ENCODE measurements around the gene DHPS. TPM values are rescaled to one million over a fixed set of nuclear protein-coding genes. Genes with fewer than 3 reads are reported as not detected.

Gene DHPS
- total and polyA plus RNA-seq, 2 of the 13 experiments (the other 11 are each of a cell fraction or from before 2014, with no cell fraction given) = 43.3 to 84.3 TPM

GRCh38 chr19:12723641-12724426 is 42.2 kb upstream of the DHPS start, which contains the start of gene TNPO2 (continued):
- no peak for TF ChIP-seq FOXJ3 (CRISPR knock-in tag; IDR thresholded peaks at IDR 0.05; ENCODE audit: borderline replicate concordance)
- TF ChIP-seq DMAP1 (CRISPR knock-in tag; IDR thresholded peaks at IDR 0.05) = peak; percentile 85
- no peak for TF ChIP-seq HNRNPUL1 (IDR thresholded peaks at IDR 0.05; ENCODE audit: low read depth, low read length)
- no peak for TF ChIP-seq PBX2 (CRISPR knock-in tag; IDR thresholded peaks at IDR 0.05)
- TF ChIP-seq ARID4A (CRISPR knock-in tag; IDR thresholded peaks at IDR 0.05; ENCODE audit: borderline replicate concordance) = peak; percentile 86
- TF ChIP-seq ERF (CRISPR knock-in tag; IDR thresholded peaks at IDR 0.05) = peak; percentile 72
- peak; percentile 61; the same call in 1 of the 2 replicates for TF ChIP-seq IRF2 (CRISPR knock-in tag; IDR thresholded peaks at IDR 0.05)
- peak; percentile 63 for TF ChIP-seq MNT (IDR thresholded peaks at IDR 0.05)
- TF ChIP-seq ZNF124 (CRISPR knock-in tag; IDR thresholded peaks at IDR 0.05) = peak; percentile 61; the same call in 1 of the 2 replicates
- peak; percentile 51 for TF ChIP-seq MED1 (CRISPR knock-in tag; IDR thresholded peaks at IDR 0.05)
- TF ChIP-seq TFDP1 (CRISPR knock-in tag; IDR thresholded peaks at IDR 0.05; ENCODE audit: borderline replicate concordance) = peak; percentile 88
- peak; percentile 67 for TF ChIP-seq HDAC2 (CRISPR knock-in tag; IDR thresholded peaks at IDR 0.05)
- 0 out of 2 replicates have a peak, but pooled peaks have one; percentile 19 for TF ChIP-seq USF2 (IDR thresholded peaks at IDR 0.05; ENCODE audit: low read depth, low read length)
- TF ChIP-seq USF2 (CRISPR knock-in tag; IDR thresholded peaks at IDR 0.05; ENCODE audit: borderline replicate concordance) = peak; percentile 45; the same call in 1 of the 2 replicates
- TF ChIP-seq TEAD2 (CRISPR knock-in tag; IDR thresholded peaks at IDR 0.05) = no peak
- peak; percentile 91 for TF ChIP-seq ZFX (CRISPR knock-in tag; IDR thresholded peaks at IDR 0.05; ENCODE audit: low read depth)
- TF ChIP-seq TBX2 (CRISPR knock-in tag; IDR thresholded peaks at IDR 0.05; ENCODE audit: borderline replicate concordance) = no peak; the same call in 1 of the 2 replicates
